Right hindlimb (tissue), 1 donor: Measurements from ENCODE around the gene XPOT.

Source experiments
- DNase-seq: peaks from one replicate; pipeline ENCODE4 v3.0.0-alpha.2; 2018

The XPOT gene

DNA sequence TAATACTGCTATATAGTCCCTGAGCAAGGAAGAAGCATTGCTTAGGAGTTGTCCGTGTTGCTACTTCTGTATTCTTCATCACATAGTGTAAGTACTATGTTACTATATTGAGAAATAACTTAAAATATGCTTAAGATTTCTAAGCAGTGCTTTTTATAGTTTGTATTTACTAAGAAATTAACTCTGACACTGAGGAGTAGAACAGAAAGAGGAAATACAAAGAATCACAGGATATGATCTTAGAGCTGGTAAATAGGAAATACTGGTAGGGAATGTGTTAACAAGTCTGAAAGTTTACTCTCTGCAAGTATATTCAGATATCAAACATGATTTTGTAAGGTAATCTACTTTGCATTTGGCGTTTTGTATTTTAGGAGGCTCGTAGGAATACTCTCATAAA lies 15.5 kb downstream of the XPOT start:
- DNase-seq, result no peak

DNA sequence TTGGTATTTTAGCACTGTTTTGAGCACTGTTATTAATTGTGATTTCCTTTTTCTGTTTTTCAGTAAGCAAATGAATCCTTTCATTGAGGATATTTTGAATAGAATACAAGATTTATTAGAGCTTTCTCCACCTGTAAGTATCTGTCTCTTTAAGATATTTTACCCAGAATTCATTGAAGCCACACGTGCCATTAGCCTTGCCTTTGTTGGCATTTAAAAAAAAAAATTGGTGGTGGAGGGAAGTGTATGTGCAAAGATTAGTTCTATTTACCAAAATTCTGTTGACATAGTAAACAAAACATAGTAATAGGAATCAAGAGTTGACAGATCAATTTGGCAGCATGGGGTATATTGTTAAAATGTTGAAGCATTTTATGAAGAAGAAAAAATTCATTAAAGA lies 23.8 kb downstream of the XPOT start:
- no peak for DNase-seq

DNA sequence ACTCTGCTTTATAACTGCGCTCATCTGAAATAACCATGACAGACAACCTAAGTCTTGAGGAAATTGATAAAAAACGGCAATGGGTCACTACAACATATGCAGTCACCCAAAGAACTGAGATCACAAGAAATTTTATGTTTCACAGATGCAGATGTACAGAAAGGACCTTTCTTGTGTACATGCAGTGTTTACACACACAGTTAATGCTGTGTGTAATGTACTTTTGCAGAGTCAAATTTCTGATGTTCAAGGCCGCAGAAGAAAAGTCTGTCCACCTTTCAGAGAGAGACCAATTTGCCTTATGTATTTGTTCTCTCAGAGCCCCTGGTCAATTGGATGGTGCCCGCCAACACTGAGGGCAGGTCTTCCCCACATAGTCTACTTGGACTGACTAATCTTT lies 24.8 kb downstream of the XPOT start:
- DNase-seq, result no peak

DNA sequence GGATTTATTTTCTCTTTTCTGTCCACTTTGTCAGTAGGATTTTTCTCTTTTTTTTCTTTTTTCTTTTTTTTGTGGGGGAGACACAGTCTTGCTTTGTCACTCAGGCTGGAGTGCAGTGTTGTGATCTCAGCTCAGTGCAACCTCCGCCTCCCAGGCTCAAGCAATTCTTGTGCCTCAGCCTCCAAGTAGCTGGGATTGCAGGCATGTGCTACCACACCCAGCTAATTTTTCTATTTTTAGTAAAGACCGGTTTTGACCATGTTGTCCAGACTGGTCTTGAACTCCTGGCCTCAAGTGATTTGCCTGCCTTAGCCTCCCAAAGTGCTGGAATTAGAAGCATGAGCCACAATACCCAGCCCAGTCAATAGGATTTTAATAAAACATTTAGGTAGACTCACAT lies 26.7 kb downstream of the XPOT start:
- DNase-seq, result no peak

DNA sequence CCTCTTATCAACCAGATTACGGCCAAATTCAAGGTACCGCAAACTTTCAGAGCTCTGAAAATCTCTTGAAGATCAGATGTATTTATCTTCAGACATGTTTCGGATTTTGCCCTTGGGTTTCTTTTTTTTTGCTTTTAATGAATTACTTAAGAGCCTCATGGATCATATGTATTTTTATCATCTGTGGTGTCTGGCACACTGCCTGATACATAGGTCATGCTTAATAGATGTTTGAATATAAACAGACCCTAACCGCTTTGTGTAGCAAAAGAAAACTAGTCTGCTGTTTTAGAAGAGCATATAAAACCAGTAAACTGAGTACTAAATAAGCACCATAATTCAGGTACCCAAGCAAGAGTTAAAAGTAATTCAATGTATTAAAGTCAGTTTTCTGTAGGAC lies 27.6 kb downstream of the XPOT start:
- DNase-seq, result no peak

DNA sequence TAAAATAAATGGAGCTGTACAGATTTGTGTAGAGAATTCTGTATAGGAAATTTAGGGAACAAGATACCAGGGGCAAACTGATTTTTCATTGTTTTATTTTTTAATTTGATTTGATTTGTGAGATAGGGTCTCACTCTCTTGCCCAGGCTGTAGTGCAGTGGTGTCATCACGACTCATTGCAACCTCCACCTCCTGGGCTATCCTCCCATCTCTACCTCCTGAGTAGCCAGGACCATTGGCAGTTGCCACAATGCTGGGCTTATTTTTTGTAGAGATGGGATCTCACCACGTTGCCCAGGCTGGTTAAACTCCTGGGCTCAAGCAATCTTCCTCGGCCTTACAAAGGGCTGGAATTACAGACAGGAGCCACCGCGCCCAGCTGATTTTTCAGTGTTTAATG lies 29.7 kb downstream of the XPOT start:
- DNase-seq, result no peak

DNA sequence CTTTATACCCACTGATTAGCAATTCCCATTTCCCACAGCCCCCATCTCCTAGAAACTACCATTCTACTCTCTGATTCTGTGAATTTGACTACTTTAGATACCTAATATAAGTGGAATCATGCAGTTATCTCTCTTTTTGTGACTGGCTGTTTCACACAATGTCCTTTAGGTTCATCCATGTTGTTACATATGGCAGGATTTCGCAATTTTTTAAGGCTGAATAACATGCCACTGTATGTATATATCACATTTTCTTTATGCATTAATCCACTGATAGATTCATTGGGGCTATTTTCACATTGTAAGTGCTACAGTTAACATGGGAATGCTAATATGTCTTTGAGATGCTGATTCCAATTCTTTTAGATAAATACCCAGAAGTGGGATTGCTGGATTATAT lies 35.9 kb downstream of the XPOT start:
- DNase-seq, result no peak

DNA sequence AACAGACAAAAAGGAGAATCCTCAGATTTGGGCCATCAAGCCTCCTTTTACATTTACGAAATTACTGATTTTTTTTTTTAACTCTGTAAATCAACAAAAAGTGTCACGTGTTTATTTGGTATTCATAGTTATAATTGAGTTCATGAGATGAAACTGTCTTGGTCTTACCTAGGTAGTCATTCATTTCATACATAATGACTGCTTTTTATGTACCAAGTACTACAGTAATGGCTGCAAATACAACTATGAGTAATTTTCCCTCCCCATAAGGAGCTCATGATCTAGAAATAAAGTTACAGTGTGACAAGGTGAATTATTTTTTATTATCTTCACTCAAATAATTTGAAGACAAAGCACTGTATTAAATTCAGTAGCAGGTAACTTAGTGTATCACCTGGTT lies 41.3 kb downstream of the XPOT start:
- no peak for DNase-seq

DNA sequence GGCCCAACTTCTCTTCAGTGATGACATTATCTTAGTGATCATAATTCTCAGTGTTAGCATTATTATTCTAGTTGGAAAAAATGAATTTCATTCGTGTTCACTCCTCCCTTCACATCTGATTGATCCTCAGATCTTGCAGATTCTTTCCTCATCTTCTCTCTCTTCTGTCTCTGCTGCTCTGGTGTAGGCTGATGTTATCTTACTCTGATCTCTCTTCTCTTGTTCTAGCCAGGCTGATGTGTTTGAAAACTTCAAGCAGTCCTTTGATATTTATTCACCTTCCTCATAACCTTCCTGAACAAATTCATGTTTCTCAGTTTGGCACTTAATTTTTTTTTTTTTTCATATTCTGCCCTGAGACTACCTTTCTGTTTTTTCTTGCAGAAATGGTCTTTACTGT lies 42.1 kb downstream of the XPOT start:
- no peak for DNase-seq

DNA sequence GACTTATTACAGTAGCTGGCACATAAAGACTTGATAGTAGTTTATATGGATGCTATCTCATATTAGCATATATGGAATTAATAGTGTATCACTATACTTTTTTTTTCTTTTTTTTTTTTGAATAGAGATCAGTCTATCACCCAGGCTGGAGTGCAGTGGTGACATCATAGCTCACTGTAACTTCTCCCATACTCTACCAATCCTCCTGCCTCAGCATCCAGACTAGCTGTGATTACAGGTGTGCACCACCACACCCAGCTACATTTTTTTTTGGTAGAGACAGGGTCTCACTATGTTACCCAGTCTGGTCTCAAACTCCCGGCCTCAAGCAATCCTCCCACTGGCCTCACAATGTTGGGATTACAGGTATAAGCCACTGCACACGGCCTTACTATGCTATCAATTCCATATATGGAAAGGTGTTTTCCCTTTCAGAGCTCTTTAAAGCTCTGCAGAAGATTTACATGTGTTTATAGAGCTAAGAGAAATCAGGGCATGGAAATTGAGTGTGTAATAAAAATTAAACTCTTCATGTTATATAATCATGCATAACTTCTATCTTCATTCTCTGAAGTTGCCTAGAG lies 46.0 kb downstream of the XPOT start:
- no peak for DNase-seq

DNA sequence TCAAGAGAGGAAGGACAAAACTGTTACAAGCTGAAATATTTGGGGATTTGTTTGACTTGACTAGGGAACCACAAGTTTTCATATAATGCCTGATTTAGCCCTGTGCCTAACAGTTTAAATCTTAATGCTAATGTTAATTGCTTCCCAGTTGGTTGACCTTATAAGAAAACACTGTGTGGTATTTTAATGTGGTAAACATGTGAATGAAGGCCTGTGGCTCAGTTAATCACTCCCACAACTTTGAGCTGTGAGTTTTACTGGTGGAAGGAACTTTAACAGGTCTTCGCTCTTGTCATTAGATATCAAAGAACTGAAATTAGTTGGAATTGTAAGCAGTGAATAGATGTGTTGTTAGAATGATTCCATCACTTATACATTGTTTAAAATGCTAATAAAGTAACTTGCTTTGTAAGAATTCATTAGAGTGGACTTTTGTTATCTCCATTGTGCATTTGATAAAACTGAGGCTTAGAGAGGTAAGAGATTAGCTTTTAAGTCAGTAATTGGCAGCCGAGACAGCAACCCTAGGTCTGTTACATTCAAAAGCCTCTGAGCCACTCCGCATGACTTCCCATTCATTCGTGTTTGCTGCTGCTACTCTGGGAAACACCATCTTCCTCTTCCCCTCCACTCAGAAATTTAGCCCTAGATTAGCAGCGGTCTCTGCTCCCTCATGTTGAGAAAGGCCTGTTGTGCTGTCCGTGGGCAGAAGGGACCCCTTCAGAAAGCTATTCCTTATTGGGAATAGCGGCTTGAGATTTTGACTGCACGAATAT lies 46.7 kb downstream of the XPOT start:
- no peak for DNase-seq

DNA sequence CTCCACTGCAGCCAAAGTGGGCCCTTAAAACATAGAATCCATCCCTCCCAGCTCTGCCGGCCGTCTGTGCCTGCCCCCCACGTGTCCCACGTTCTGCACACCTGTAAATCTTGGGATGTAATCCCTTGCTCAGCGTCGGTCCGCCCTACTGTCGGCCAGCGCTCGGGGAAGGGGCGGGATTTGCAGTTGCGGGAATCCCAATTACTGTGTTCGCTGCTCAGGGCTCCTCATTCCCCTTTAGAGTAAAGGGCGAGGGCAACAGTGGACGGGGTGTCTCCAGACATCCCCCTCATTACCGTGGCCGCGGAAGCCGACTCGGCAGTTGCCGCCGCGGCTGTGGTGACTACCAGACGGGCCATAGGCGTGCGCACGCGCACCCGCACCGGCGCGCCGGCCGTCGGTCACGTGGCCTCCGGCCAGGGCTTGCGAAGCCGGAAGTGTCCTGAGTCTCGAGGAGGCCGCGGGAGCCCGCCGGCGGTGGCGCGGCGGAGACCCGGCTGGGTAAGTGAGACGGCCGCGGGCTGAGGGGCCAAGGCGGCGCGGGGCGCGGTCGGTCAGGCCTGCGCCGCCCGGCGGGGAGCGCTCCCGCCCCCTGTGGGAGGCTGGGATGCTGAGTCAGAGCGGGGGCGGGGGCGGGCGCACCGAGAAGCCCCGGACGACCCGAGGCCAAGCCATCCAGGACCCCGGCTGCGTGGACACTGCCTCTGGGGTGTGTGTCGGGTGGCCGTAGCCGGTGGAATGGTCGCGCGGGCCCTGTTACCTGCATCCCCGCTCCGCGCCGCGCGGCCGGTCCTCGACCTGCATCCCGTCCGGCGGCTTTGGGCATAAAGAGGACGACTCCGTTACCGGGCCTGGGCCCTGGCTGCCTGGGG lies 47.7 kb downstream of the XPOT start, which contains the start of gene TBK1:
Gene TBK1 (plus strand): TSS at position 434 of the 872 bp plus-strand sequence. CDS start 3,751 bp downstream, outside the sequence.
- DNase-seq, result peak; percentile 93

DNA sequence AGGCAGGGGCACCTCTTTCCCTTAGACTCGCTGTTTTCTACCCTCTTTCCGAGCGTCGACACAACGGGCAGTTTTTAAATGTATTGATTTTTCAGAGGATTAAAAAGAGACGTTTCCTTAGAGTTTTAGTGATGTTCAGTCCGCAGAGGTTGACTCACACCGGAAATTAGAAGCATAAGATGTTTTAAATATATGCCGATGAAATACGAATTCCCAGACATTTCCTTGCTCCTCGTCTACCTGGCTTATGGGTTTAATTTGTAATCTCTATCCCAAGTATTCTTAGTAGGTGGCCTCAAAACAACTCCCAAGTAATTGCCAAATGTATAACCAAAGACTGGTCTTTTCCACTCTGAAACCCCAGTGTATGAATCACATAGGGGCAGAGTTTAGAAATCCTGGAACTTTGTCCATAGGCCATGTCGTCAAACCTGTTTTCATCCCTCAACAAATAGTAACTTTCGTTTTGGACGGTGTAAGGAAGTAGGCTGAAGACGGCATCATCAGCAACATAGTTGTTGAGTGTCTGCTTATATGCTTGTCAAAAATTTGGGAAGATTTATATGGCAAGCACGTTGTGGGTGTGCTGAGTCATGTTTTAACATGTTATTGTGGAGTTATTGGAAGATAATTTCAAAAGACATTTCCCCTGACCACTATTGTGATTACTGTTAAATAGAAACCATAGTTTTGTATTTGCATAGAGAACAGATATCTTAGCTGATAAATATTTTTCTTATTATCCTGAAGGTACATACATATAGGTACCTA lies 48.6 kb downstream of the XPOT start:
- DNase-seq, result no peak

DNA sequence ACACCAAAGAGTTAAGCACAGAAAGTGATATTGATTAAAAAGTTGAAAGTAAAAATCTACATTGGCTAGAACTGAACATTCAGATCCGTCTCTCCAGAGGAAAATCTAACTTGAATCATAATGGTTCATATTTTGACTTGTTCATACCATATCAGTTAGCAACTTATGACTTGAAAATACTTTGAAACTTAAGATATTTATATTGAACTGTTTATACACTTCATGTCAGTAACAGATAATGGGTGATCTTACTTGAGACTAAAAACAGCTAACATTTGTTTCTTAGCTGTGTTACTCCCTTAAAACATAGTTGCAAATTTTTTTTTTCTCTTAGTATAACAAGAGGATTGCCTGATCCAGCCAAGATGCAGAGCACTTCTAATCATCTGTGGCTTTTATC lies 51.3 kb downstream of the XPOT start:
- no peak for DNase-seq

DNA sequence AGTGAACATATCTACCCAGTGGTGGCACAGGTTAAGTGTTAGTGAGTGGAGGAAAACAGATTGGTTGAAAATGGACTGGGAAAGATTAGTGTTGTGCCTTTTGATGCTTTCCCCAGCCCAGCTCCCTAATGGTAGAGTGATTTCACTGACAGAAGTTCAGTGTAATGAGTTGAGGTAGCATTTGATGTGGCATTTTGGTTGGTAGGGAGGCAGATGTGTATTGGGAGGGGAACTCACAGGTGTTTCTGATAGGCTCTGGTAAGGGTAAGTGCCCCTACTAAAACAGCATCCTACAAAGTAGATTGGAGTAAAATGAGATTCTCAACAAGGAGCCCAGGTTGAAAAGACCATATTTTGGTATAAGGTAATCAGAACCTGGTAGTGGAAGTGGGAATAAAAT lies 51.9 kb downstream of the XPOT start:
- DNase-seq, result no peak

DNA sequence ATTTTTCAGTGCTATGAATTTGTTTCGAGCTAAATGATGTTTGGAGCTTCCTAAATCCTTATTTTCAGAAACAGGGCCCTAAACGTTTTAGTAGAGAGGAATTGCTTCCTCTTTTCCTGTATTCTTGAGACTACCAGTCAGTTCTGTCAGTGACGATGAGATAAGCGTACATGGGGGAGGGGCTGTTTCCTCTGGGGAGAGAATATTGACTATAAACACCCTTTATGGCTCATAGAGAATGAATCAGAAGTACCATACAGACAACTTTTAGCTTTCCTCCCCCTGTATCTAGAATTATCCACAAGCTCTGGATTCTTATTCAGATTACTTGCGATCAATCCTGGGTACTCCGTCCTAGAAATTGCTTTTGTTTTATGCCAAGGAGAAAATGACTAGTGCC lies 52.8 kb downstream of the XPOT start:
- no peak for DNase-seq

DNA sequence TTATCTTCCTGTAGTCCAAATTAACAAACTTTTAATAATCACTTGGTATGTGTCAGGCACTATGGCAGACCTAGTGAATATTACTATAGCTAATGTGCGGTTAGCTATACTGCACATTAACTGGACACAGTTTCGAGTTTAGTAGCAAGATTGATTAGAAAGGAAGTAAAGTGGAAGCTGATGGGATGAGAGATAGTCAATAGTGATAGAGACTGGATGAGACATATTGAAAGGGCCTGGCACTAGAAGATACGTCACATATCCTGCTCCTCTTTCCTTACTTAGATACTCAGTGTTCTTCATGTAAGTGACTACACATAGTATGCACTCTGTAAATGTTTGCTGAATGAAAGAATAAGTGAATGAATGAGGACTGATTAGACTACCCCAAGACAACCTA lies 53.3 kb downstream of the XPOT start:
- DNase-seq, result no peak

DNA sequence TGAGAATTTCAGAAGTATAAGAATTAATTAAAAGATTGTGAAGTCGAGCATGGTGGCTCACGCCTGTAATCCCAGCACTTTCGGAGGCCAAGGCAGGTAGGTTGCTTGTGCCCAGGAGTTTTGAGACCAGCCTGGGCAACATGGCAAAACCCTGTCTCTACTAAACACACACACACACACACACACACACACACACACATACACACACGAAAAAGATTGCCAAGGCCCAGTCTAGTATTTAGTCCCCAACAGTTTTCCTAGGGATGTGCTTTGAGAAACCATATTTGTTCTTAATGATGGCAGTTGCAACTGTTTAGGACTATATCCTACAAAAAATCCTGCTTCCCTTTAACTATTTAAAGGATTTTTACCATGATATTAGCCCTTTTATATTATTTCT lies 53.7 kb downstream of the XPOT start:
- DNase-seq, result no peak

DNA sequence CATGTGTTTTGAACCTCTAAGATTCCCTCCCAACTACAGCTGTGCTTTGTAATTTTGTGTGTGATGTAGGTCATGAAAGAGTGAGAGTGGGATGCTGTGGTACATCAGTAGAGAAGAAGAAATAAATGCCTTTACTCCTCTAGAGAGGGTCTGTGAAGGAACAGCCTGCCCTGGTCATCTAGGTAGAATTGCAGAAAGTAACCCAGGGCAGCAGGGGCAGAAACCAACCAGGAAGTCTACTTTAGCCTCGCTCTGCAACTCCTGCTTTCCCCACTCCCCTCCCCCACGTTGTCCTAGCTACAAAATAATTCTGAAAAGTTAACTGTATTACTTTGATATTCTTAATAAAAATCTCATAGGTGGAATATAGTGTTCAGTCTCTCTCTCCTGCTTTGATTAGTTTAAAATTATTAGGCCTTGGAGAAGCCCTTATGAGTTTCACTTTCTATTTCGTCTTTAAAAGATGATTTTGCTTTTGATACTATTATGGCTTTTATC lies 55.3 kb downstream of the XPOT start:
- no peak for DNase-seq

DNA sequence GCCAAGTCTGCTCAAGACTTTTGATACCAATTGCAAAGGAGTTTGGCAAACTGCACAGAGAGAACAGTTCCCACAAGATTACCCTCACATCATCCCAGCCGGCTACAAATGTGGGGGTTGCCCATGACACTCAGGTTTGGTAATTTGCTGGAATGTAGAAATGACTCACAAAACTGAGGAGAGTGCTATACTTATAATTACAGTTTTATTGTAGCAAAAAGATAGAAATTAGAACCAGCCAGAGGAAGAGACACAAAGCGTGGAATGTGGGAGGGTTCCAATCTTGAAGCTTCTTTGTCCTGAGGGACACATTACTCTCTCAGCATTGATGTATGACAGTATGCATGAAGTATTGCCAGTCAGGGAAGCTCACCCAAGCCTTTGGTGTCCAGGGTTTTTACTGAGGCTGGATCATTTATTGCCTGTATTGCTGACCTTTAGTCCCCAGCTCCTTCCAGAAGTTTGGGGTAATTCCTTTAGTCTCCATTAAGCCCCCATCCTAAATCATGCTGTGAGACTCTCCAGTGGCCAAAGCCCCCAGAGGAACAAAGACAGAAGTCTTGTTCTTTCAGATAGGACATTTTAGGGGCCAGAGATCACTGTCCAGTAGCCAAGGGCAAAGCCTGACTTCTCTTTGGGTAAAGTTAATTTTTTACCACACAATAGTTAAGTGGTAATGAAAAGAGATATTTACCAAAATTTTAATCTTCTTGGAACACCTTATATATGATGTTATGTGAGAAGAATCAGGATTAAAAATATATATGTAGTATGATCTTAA lies 57.6 kb downstream of the XPOT start:
- DNase-seq, result no peak

DNA sequence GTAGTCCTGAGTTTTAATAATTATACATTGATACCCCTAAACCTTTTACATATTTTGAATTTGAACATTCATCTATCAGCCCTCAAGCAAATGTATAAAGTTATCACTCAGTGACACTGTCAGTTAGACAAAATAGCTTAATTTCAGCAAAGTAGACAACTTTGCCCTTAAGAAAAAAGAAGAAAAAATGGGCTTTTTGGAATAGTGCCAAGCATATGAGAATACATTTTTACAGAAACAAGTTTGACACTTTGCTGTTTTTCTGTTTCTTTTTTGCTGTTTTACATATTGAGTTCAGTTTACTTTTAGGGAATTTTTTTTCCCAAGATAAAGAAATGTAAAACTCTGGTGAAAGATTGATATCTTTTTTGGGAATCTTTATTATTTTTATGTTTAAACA lies 62.0 kb downstream of the XPOT start:
- DNase-seq, result no peak

DNA sequence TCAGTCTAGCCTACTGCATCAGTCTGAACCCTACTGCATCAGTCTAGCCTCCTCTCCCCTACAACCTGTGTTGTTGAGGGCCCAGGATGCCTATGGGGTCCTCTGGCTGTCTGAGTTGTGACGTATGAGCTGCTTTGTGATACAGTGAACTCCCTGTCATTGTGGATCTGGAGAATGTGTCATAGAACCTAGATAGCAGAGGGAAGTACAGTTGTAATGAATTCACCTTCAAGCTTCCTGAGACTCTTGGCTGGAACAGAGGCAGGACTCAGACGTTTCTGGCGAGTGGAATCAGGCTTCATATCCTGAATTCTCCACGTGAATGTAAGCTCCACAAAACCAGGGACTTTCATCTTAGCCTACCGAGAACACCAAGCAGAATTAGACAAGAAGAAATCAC lies 64.8 kb downstream of the XPOT start:
- no peak for DNase-seq
